ENCODE results near the gene YPEL2.
"Not testable (repeated sequence)": the region's sequence is repeated elsewhere in the genome, so short reads cannot be mapped to it uniquely, and the experiment has no call there.

The YPEL2 gene

DNA sequence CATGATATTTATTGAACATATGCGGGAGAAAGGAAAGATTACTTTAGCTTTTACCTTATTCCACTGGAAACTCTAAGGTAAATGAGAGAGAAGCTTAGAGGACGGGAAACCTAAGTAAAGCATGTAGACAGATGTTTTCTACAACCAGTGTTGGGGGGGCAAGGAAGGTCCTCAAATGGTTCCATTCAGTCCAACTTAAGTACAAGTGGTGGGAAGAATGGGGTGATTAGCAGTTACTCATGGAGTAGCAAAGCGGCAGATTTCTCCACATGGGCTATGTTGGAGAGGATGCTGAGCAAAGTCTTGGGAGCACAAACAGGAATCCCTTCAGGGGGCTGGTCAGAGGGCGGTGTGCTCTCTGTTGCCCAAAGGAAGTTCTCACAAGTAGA, 78.6 kb downstream of the YPEL2 start:
- DNase-seq, result no peak

DNA sequence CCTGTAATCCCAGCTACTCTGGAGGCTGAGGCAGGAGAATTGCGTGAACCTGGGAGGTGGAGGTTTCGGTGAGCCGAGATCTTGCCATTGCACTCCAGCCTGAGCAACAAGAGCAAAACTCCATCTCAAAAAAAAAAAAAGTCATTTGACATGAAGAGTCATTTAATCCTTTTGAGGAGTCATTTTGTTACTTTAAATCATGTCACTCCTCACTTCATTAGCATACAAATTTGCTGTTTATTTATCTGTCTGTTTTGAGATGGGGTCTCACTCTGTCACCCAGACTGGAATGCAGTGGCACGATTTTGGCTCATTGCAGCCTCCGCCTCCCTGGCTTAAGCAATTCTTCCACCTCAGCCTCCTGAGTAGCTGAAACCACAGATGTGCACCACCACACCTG, 81.0 kb downstream of the YPEL2 start:
- not testable (repeated sequence) for DNase-seq

DNA sequence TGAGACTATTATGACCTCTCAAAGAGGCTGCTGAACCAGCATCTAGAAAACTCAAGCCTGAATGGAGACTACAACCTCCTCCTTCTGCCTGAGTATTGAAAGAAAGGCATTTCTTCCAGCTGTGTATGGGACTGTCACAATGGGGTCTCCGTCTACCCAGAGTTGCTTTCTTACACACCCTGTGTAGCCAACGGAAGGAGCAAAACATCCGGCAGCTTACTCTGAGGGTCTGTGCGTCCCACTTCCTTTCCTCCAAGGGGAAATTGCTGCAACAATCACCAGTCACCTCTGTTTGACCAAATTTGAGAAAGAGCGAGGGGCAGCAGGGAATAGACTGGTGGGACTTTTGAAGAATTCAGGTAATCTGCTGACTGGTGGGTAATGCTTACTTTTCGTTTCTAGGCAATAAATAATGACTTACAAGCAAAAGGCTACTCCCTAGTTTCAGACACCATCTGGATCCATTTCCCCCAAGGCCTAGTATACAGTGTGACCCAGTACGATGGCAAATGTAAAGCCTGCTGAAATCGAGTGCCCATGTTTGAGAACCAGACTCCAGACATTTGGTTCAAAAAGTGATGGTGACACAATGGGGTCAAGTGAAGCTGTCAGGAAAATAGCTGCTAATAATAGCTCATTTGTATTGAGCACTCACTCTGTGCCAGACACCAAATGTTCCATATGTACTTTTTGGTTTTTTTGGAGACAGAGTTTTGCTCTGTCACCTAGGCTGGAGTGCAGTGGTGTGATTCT, 81.7 kb downstream of the YPEL2 start:
- DNase-seq, result no peak

DNA sequence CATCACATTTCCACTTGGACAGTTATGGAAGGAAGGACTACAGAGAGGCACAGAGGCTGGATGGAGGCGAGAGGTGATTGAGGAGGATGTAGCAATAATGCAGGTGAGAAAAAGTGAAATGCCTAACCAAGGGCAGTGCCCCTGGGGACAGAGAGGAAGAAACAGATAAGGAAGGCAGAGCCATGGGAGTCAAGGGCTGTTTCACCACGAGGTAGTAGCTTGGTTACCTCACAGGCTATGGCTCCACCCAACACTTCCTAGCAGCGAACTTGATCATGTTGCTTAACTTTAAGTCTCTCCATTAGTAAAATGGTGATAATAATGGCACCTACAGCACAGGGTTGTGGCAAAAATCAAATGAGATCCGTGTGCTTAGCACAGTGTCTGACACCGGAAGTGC, 83.9 kb downstream of the YPEL2 start:
- no peak for DNase-seq

DNA sequence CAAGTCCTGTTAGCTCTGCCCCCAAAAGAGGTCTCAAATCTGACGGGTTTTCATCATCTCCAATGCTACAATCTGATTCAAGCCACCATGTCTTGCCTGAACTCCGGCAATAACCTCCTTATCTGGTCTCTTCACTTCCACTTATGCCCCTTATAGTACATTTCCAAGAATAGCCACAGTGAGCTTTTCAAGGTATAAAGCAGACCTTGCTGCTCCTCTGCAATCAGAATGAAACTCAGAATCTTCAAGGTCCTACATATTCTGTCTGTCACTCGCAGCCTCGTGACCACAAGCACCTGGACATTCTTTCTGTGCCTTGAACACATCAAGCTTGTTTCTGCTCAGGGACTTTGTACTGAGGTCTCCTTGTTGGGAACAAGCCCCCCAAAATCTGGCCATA, 84.7 kb downstream of the YPEL2 start:
- DNase-seq, result no peak

DNA sequence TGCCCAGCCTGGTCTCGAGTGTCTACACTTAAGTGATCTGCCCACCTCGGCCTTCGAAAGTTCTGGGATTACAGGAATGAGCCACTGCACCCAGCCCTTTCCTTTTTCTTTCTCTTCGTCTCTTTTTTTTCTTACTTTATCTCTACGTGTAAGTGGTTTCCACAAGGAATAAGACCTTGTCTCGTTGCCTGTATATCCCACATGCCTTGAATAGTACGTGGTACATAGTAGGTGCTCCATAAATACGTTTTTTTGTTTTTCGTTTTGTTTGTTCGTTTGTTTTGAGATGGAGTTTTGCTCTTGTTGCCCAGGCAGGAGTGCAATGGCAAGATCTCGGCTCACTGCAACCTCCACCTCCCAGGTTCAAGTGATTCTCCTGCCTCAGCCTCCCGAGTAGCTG, 86.0 kb downstream of the YPEL2 start:
- DNase-seq, result no peak

DNA sequence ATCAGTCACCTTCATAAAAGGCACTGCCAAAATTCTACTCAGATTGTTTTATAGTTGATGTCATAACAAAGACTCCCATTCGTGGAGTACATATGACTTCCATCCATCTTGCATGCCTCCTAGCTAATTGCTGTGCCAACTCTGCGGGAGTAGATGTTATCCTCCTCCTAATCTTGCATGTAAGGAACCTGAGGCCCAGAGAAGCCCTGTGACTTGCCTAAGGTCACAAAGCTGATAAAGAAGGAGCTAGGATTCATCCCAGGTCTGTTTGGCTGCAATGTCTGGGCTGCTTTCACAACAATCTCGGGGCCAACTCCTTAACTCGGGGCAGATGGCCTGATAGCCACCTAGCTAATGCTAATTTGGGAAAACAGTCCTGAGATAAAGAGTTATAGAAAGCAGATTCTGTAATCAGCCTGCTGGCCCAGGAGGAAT, 87.3 kb downstream of the YPEL2 start:
- DNase-seq, result no peak

DNA sequence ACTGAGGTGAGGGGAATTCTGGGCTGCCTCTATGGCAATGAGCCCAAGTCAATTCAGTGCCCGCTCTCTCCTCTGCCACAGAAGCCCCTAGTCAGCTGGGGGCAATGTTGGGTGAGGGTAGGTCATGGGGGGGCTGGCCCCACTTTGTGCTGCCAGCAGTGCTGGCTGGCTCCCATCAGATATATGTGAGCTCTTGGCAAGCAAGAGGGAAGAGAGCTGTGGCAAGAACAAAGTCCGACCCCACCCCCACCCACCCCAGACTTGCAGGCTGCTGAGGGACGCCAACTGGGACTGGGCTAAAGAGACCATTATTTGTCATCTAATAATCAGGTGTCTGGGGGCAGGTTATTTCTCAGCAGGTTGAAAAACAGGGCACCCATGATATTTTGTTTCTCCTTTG, 89.4 kb downstream of the YPEL2 start:
- no peak for DNase-seq

DNA sequence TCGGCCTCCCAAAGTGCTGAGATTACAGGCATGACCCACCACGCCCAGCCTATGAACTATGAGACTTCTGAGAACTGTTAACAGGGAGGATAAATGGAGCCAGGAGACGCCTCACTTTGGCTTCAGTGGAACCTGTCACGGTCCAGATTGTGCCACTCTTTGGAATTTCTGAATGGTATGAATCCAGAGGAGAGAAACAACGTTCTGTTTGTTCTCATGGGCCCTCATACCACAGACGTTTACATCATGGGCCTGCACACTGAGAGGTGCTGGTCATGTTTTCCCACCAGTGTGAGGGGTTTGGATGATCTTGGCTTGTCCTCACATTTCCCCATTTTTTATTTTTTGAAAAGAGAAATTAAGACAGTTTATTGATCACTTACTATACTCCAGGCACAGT, 90.3 kb downstream of the YPEL2 start:
- DNase-seq, result no peak

DNA sequence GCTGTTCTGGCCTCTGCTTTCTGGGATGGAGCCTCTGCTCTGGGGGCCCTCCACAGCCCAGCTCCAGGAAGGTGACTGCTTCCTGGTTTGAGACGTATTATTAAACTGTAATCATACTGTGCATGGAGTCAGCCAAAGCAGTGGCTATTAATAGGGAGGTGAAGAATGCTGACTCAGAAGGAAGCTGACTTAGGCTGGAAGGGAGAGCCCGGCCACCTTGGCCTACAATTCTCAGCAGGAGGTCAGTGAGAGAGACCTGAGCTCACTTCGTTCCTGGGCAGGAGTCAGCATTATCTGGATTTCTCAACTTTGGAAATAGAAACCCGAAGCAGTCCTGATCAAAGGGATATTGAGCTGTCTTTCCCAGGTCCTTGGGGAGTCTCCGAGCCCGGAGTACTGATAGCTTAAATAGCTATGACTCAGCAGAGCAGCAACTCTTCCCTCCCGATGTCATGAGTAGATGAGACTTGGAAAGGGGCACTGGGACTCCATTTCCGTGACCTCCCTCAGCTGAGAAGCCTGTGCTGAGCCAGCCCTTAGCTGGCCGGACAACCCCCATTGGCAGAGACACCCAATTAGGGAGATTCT, 91.8 kb downstream of the YPEL2 start:
- no peak for DNase-seq

DNA sequence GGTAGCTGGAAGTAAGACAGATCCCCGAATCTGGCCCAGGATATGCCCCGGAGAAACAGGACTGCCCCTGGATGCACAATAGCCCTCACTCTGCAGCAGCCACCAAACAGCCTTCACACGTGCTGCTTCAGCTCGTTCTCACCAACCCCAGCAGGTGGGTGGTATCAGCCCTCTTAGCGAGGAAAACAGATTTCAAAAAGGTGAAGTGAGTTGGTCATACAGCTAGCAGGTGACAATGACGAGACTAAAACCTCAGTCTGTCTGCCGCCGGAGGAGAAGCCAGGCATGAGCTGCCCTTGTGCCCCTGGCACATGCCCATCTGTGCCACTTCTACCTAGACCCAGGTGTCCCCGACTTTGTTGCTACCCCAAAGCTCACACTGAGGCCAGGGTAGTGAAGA, 92.4 kb downstream of the YPEL2 start:
- no peak for DNase-seq

DNA sequence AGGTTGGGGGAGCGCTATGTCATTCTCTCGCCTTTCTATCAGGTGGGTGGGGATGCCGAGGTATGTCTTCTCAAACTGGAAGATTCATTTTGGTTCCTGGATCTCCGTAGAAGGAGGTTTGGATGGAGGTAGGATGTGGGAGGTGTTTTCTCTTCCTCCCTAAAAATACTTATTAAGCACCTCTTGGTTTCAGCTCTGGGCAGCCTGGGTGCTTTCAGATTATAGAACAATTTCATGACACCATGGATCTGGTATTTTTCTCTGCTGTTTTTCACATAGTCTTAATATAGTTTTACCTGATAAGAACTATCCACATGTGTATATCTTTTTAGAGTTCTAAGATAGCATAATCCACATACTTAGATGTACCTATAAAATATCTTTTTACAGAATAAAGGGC, 92.9 kb downstream of the YPEL2 start:
- DNase-seq, result no peak

DNA sequence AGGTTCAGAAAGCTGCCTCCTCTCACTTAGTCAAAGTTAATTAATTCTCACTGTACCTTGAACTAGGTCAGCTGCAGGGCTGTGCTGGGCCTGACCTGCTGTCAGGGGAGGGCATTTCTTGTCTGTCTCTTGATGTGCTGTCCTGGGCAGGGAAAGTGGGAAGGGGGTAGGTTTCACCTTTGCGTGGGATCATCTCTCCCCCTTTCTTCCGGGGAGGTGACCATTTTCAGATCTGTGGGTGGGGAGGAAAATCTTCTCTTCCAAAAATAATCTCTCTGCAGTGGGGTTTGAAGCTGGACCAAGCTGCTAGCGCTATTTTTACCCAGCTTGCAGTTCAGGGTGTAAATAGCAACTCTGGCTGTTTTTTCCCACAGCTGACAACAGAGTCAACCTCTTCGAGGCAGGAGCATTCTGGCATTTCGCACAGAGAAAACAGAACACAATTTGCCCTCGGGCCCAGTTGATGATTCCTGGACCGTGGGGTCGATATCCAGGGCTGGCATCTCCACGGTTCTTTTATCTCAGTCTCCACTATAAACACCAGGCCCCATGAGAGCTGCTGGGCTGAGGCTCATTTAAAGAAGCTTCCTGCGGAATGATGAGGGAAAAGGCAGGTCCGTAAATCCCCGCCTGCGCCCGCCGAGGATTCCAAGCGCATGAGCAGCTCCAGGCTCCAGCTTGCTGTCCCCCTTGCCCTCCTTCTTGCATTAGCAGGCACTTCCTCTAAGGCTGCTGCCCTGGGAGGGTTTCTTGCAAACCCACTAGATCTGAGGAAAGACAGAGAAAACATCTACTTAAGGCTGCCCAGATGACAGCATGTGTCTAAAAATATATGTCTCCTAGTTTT, 93.9 kb downstream of the YPEL2 start:
- no peak for DNase-seq

DNA sequence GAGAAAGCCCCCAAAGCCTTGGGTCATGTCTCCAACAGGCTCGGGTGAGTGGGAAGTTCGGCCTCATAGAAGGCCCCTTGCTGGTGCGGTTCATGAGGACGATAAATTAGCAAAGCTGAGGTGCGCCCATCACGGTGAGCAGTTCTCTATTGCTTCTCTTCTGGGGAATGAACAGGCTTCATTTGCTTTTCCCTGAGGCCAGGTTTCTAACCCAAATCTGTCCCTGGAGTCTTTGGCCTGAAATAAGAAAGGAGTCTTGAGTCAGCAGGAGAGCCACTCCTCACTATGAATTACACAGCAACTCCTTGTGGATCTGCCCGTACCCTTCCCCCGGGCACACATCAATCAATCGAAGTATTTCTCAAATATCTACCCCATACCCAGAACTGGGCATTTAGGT, 94.6 kb downstream of the YPEL2 start:
- DNase-seq, result no peak

DNA sequence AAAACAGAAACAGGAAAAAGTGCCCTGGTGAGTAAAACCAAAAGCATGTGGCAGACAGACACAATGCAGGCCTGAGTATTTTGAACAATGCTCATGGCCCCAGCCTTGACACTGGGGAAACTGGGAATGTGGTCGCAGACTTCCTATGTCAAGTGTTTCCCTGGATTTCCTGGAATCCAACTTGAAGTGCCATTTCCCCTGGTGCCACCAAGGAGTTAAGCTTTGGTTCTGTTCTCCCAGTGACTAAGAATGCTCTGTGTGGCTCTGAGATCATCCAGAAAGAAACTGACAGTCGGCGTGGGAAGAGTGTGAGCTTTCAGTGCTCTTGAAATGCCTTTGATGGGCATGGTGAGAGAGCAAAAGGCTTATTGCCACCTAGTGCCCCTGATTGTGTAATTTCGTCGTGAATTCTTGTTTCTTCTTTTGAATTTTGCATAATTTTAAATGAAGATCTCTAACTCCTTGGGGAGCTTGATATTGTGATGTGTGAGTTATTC, 96.0 kb downstream of the YPEL2 start:
- DNase-seq, result no peak

DNA sequence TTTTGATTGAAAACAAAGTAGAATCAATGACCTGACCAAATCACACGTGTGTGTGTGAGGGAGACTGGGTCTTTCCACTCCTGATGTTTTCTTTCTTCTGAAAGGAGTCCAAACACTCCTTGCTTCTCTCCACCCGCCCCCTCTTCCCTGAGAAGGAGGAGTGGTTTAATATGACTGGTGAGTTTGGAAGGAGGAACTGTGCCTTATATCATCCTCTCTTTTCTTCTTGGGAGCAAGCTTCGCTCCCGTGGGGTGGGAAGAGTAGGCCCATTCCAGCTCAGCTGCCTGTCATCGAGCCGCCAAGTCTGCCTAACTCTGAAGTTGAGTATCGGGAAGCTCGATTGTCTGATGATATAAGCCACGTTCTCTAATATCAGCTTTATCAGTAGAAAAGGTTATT, 96.5 kb downstream of the YPEL2 start:
- no peak for DNase-seq

DNA sequence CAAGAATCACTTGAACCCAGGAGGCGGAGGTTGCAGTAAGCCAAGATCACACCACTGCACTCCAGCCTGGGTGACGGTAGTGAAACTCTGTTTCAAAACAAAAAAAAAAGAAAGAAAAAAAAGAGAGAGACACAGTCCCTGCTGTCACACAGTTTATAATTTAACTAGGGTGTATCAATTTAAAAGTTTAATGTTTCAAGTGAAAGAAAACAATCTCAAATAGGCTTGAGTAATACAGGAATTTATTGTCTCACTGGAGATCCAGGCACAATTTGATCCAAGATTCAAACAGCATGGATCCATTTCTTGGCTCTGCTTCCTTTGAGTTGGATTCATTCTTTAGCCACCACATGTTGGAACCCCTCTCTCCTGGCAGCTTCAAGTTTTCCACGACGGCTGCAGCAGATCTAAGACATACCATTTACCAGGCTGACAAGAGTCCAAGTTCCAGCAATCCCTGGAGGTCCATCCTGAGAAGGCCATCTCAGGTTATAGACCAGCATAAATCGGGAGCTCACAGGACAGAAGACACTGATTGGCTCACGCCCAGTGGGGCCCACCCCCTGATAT, 97.5 kb downstream of the YPEL2 start:
- DNase-seq, result no peak

DNA sequence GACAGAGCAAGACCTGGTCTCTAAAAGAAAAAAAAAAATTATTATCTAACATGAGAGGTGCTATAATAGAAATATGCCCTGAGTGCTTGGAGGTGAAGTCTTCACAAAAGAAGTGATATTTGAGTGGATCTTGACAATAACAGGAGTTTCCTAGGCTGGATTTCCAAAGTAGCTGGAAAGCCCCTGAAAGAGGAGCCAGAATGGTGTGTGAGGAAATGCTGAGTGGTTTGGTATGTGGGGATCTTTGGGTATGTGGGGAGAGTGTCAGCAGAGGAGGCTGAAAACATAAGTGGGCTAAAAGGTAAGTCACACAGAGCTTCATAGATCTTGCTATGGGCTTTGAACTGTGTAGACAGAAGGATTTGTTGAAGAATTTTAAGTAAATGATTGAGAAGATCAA, 100.1 kb downstream of the YPEL2 start:
- DNase-seq, result no peak

DNA sequence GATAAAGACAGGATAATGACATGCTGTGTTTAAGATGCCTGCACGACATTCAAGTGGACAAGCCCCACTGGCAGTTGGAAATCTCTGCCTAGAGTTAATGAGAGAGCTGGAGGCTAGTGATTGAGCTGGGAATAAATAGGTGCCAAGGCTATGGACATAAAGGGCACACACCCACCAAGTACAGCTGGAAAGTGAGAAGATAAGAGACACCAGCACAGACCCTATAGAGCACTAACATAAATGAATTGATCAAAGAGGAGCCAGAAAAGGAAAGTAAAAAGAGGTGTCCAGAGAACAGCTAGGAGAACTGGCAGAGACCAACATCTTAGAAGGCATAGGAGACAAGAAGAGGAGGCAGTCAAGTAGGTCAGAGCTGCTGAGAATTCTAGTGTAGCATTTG, 101.2 kb downstream of the YPEL2 start:
- DNase-seq, result no peak

DNA sequence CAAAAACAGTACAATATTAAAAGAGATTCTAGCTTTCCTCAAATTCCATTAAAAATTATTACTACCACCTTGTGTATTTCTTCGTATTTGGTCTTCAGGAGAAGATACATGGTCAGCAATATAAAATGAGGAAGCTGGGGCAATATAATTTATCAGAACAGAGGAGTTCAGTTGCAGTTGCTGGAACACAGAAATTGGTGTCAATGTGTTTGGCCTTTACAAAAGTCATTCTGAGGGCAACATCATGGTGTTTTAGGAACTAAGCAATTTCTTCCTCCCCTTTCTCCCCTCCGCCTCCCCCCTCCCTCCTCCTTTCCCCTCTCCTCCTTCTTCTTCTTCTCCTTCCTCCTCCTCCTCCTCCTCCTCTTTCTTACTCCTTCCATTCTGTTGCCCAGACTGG, 102.1 kb downstream of the YPEL2 start:
- no peak for DNase-seq

DNA sequence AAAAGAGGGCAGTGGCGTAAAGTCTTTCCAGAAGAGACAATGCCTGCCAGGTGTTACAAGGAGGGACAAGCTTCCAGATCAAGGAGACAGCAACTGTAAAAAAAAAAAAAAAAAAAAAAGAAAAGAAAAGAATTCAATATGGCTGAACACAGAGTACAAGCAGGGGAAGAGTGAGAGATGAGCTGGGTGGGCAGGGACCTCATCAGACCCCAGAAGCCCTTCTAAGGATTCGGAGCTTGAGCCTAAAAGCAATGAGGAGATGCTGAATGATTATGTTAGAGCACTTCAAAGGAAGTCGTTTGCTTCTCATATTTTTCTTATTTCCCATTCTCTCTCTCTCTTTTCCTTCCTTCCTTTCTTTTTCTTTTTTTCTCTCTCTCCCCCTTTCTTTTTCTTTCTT, 103.0 kb downstream of the YPEL2 start:
- no peak for DNase-seq

DNA sequence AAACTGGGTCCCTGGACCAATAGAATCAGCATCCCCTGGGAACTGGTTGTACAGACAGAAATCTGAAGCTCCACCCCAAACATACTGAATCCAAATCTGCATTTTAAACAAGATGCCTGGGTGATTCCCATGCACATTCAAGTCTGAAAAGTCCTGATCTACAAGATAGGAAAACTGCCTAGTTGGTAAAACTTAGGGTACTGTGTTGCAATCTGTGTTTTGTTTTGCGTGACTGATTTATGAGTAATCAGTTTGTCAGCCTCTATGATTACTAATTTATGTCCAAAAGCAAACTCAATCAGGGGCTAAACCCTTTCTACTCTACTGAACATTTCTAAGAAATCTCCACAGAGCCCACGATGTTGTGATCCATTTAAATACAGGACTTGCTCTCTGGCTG, 103.8 kb downstream of the YPEL2 start:
- no peak for DNase-seq

DNA sequence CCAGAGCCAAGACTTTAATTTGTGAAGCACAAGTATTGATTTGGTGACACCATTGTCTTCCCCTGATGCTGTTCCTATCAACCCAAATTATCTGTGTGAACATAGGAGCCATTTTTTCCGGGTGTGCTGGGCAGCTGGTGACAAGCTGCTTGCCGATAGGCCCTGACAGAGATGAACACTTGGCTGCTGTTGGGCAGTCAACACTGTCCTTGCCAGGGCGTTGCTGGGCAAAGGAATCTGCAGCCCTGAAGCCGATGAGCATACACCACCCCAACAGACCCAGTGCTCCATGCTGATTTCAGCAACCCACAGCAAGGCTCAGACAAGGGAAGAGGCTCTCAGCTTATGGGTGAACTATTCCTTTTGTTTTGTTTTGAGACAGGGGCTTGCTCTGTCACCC, 105.4 kb downstream of the YPEL2 start:
- no peak for DNase-seq
